Stimulated activated effector memory CD8-positive, alpha-beta T cell treated with anti-CD3 and anti-CD28 coated beads, Interleukin-12 subunit alpha, Interleukin-12 subunit beta, amount 100 ng/mL, for 72 hours (primary cell): ENCODE data around the gene PAXX.
A peak's percentile ranks its signal among the peaks of the same experiment; 100 is the strongest.

ENCODE experiments used
- ATAC-seq: fragments of 150-1000 bp; cut with Tn5 transposase; 2 replicates; pipeline ENCODE4 v1.10.0; 2021
- DNase-seq, 2 donors: peaks; one replicate each; pipeline ENCODE4 v3.0.0; 2021 to 2022; ENCODE audit warnings: low spot score in 2 of 2
- H3K27ac Mint-ChIP-seq: one replicate; pipeline ENCODE4 v1.8.0; 2022; ENCODE audit warnings: mild to moderate bottlenecking, mixed read lengths
- H3K36me3 Mint-ChIP-seq: one replicate; pipeline ENCODE4 v1.8.0; 2022; ENCODE audit warnings: mild to moderate bottlenecking, mixed read lengths
- H3K4me1 Mint-ChIP-seq: one replicate; pipeline ENCODE4 v1.8.0; 2022; ENCODE audit warnings: mixed read lengths
- H3K4me3 Mint-ChIP-seq: one replicate; pipeline ENCODE4 v1.8.0; 2022; ENCODE audit warnings: mild to moderate bottlenecking, mixed read lengths
- H3K9me3 Mint-ChIP-seq: one replicate; pipeline ENCODE4 v1.8.0; 2022; ENCODE audit warnings: mixed read lengths

Gene PAXX

GRCh38 chr9:136950656-136951276 is 41.5 kb upstream of the PAXX start:
- H3K27ac Mint-ChIP-seq, result peak overlapping the region; percentile 92
- no peaks in the 10 kb centered on the region for H3K36me3 Mint-ChIP-seq

GRCh38 chr9:136951541-136952320 is 40.5 kb upstream of the PAXX start, which contains the start of gene LCN12:
Gene LCN12 (plus strand): TSS chr9:136952273. CDS start chr9:136952328, 55 bp downstream.
- peak within 1 kb of the TSS; percentile 76 for H3K4me3 Mint-ChIP-seq
- no peaks in the 10 kb centered on the region for H3K36me3 Mint-ChIP-seq
- no peak within 1 kb of the TSS for H3K27ac Mint-ChIP-seq
- peaks cover 25% of the 10 kb centered on the region for H3K4me1 Mint-ChIP-seq
- ATAC-seq (no peak), DNase-seq (no peak)
- peaks cover 3% of the 10 kb centered on the region for H3K9me3 Mint-ChIP-seq

More at GRCh38 chr9:136950656-136951276, 41.5 kb upstream of the PAXX start:
- Mint-ChIP-seq H3K9me3 (no peaks in the 10 kb centered on the region), H3K4me3 (peak overlapping the region; percentile 76), H3K4me1 (peaks cover 18% of the 10 kb centered on the region)
- DNase-seq (no peak), ATAC-seq (no peak)

- H3K36me3 Mint-ChIP-seq, result no peaks in the 10 kb centered on the region
- peaks cover 28% of the 10 kb centered on the region for H3K4me1 Mint-ChIP-seq
Observed at GRCh38 chr9:136952321-136952850, 39.8 kb upstream of the PAXX start.

GRCh38 chr9:136952876-136953770 is 39.1 kb upstream of the PAXX start:
- Mint-ChIP-seq H3K27ac (no peak overlapping the region), H3K4me3 (no peak overlapping the region), H3K9me3 (peaks cover 5% of the 10 kb centered on the region), H3K36me3 (no peaks in the 10 kb centered on the region), H3K4me1 (peaks cover 34% of the 10 kb centered on the region)
- ATAC-seq (no peak), DNase-seq (no peak)

More at GRCh38 chr9:136952321-136952850, 39.8 kb upstream of the PAXX start:
- peaks cover 5% of the 10 kb centered on the region for H3K9me3 Mint-ChIP-seq
- no peak for ATAC-seq
- DNase-seq, result no peak
- no peak overlapping the region for H3K27ac Mint-ChIP-seq
- H3K4me3 Mint-ChIP-seq, result no peak overlapping the region

GRCh38 chr9:136953771-136954269 is 38.4 kb upstream of the PAXX start:
- peaks cover 41% of the 10 kb centered on the region for H3K4me1 Mint-ChIP-seq
- ATAC-seq (no peak), DNase-seq (no peak)
- H3K36me3 Mint-ChIP-seq, result no peaks in the 10 kb centered on the region
- no peak overlapping the region for H3K4me3 Mint-ChIP-seq
- H3K27ac Mint-ChIP-seq, result no peak overlapping the region
- peaks cover 5% of the 10 kb centered on the region for H3K9me3 Mint-ChIP-seq

GRCh38 chr9:136954270-136955083 is 37.7 kb upstream of the PAXX start:
- Mint-ChIP-seq H3K9me3 (peaks cover 5% of the 10 kb centered on the region), H3K36me3 (no peaks in the 10 kb centered on the region), H3K4me3 (no peak overlapping the region), H3K4me1 (peaks cover 48% of the 10 kb centered on the region), H3K27ac (no peak overlapping the region)
- ATAC-seq, result no peak
- DNase-seq, result no peak

- DNase-seq, result no peak
Observed at GRCh38 chr9:136955202-136955942, 36.9 kb upstream of the PAXX start.

GRCh38 chr9:136955943-136956335 is 36.3 kb upstream of the PAXX start:
- Mint-ChIP-seq H3K9me3 (peaks cover 5% of the 10 kb centered on the region), H3K4me3 (no peak overlapping the region), H3K27ac (no peak overlapping the region), H3K4me1 (peaks cover 54% of the 10 kb centered on the region), H3K36me3 (no peaks in the 10 kb centered on the region)
- no peak for ATAC-seq
- DNase-seq, result no peak

More at GRCh38 chr9:136955202-136955942, 36.9 kb upstream of the PAXX start:
- H3K9me3 Mint-ChIP-seq, result peaks cover 5% of the 10 kb centered on the region
- peaks cover 49% of the 10 kb centered on the region for H3K4me1 Mint-ChIP-seq
- no peak for ATAC-seq
- H3K36me3 Mint-ChIP-seq, result no peaks in the 10 kb centered on the region
- H3K4me3 Mint-ChIP-seq, result no peak overlapping the region
- H3K27ac Mint-ChIP-seq, result no peak overlapping the region

- ATAC-seq (no peak), DNase-seq (no peak)
- no peaks in the 10 kb centered on the region for H3K36me3 Mint-ChIP-seq
- no peak overlapping the region for H3K27ac Mint-ChIP-seq
- peaks cover 55% of the 10 kb centered on the region for H3K4me1 Mint-ChIP-seq
- peaks cover 5% of the 10 kb centered on the region for H3K9me3 Mint-ChIP-seq
- H3K4me3 Mint-ChIP-seq, result no peak overlapping the region
Observed at GRCh38 chr9:136956604-136957003, 35.6 kb upstream of the PAXX start.

GRCh38 chr9:136957461-136957860 is 34.8 kb upstream of the PAXX start:
- no peak overlapping the region for H3K27ac Mint-ChIP-seq
- no peak overlapping the region for H3K4me3 Mint-ChIP-seq
- no peak for DNase-seq
- peaks cover 5% of the 10 kb centered on the region for H3K9me3 Mint-ChIP-seq
- no peaks in the 10 kb centered on the region for H3K36me3 Mint-ChIP-seq
- peaks cover 55% of the 10 kb centered on the region for H3K4me1 Mint-ChIP-seq
- no peak for ATAC-seq

- H3K27ac Mint-ChIP-seq, result peak overlapping the region; percentile 43
- no peaks in the 10 kb centered on the region for H3K36me3 Mint-ChIP-seq
- DNase-seq (no peak), ATAC-seq (no peak)
- H3K9me3 Mint-ChIP-seq, result peaks cover 5% of the 10 kb centered on the region
- H3K4me1 Mint-ChIP-seq, result peaks cover 59% of the 10 kb centered on the region
- no peak overlapping the region for H3K4me3 Mint-ChIP-seq
Observed at GRCh38 chr9:136957901-136958300, 34.3 kb upstream of the PAXX start.

GRCh38 chr9:136958473-136958872 is 33.7 kb upstream of the PAXX start:
- peaks cover 65% of the 10 kb centered on the region for H3K4me1 Mint-ChIP-seq
- H3K27ac Mint-ChIP-seq, result peak overlapping the region; percentile 43
- H3K36me3 Mint-ChIP-seq, result no peaks in the 10 kb centered on the region
- peaks cover 5% of the 10 kb centered on the region for H3K9me3 Mint-ChIP-seq
- no peak overlapping the region for H3K4me3 Mint-ChIP-seq
- ATAC-seq (no peak), DNase-seq (no peak)

- H3K36me3 Mint-ChIP-seq, result no peaks in the 10 kb centered on the region
- DNase-seq, result no peak
- no peak for ATAC-seq
- H3K27ac Mint-ChIP-seq, result peak overlapping the region; percentile 84
- H3K4me1 Mint-ChIP-seq, result peaks cover 66% of the 10 kb centered on the region
- no peak overlapping the region for H3K4me3 Mint-ChIP-seq
- H3K9me3 Mint-ChIP-seq, result peaks cover 5% of the 10 kb centered on the region
Observed at GRCh38 chr9:136958898-136959850, 33.0 kb upstream of the PAXX start.
